SK-N-SH treated with all-trans-retinoic acid at 6 μM for 48 hours (cell line): ENCODE results near the gene HOXD11.

ENCODE experiments used
- ATAC-seq: fragments of 200-7000 bp; cut with Tn5 transposase; 3 replicates; pipeline ENCODE4 v1.9.1; 2020; ENCODE audit warnings: mild to moderate bottlenecking, moderate library complexity
- ARNTL ChIP-seq: fragments of 450-650 bp; formaldehyde crosslinking; IDR thresholded peaks from 2 replicates; pipeline ENCODE4 v1.5.0; 2020; ENCODE audit warnings: low read depth, mild to moderate bottlenecking, moderate library complexity, borderline replicate concordance
- BACH2 ChIP-seq: fragments of 250-450 bp; sonication (Bioruptor Pico); IDR thresholded peaks from 2 replicates; pipeline ENCODE4 v1.9.0; 2021; ENCODE audit warnings: mild to moderate bottlenecking, borderline replicate concordance
- CSDC2 ChIP-seq: fragments of 250-450 bp; sonication (Bioruptor Pico); IDR thresholded peaks from 2 replicates; pipeline ENCODE4 v1.5.0; 2020; ENCODE audit warnings: mild to moderate bottlenecking, moderate library complexity
- CSRNP3 ChIP-seq: fragments of 250-450 bp; sonication (Bioruptor Pico); IDR thresholded peaks from 2 replicates; pipeline ENCODE4 v1.5.1; 2021; ENCODE audit warnings: mild to moderate bottlenecking, moderate library complexity
- ESRRG ChIP-seq: fragments of 250-450 bp; sonication (Bioruptor Pico); IDR thresholded peaks from 2 replicates; pipeline ENCODE4 v1.6.1; 2021; ENCODE audit warnings: mild to moderate bottlenecking
- GLIS3 ChIP-seq: fragments of 250-450 bp; sonication (Bioruptor Pico); IDR thresholded peaks from 2 replicates; pipeline ENCODE4 v1.5.0; 2020; ENCODE audit warnings: mild to moderate bottlenecking, moderate library complexity
- ISL1 ChIP-seq: fragments of 250-450 bp; sonication (Bioruptor Pico); IDR thresholded peaks from 2 replicates; pipeline ENCODE4 v2.1.2; 2022; ENCODE audit warnings: mild to moderate bottlenecking, moderate library complexity
- OSR1 ChIP-seq: fragments of 250-450 bp; sonication (Bioruptor Pico); IDR thresholded peaks from 2 replicates; pipeline ENCODE4 v1.8.0; 2022; ENCODE audit warnings: moderate library complexity, mild to moderate bottlenecking, inconsistent platforms
- POU6F1 ChIP-seq: fragments of 250-450 bp; sonication (Bioruptor Pico); IDR thresholded peaks from 2 replicates; pipeline ENCODE4 v1.8.0; 2021; ENCODE audit warnings: low read depth, mild to moderate bottlenecking, moderate library complexity, borderline replicate concordance
- PPARA ChIP-seq: fragments of 250-450 bp; sonication (Bioruptor Pico); IDR thresholded peaks from 2 replicates; pipeline ENCODE4 v1.5.0; 2020; ENCODE audit warnings: mild to moderate bottlenecking, borderline replicate concordance
- RARB ChIP-seq: fragments of 250-450 bp; sonication (Bioruptor Pico); IDR thresholded peaks from 2 replicates; pipeline ENCODE4 v1.8.0; 2021; ENCODE audit warnings: mild to moderate bottlenecking, moderate library complexity
- SNAI2 ChIP-seq: fragments of 250-450 bp; sonication (Bioruptor Pico); IDR thresholded peaks from 2 replicates; pipeline ENCODE4 v1.5.0; 2020; ENCODE audit warnings: mild to moderate bottlenecking, moderate library complexity
- TCF4 ChIP-seq: fragments of 250-450 bp; sonication (Bioruptor Pico); IDR thresholded peaks from 2 replicates; pipeline ENCODE4 v1.8.0; 2021; ENCODE audit warnings: mild to moderate bottlenecking, moderate library complexity, borderline replicate concordance
- TOX ChIP-seq: fragments of 250-450 bp; sonication (Bioruptor Pico); IDR thresholded peaks from 2 replicates; pipeline ENCODE4 v1.8.0; 2021; ENCODE audit warnings: mild to moderate bottlenecking, moderate library complexity, borderline replicate concordance
- ZC3H10 ChIP-seq: fragments of 250-450 bp; sonication (Bioruptor Pico); IDR thresholded peaks from 2 replicates; pipeline ENCODE4 v1.5.1; 2021; ENCODE audit warnings: mild to moderate bottlenecking, moderate library complexity
- ZFP30 ChIP-seq: fragments of 450-650 bp; formaldehyde crosslinking; IDR thresholded peaks from 2 replicates; pipeline ENCODE4 v1.5.0; 2022; ENCODE audit warnings: mild to moderate bottlenecking, moderate library complexity
- ZNF565 ChIP-seq: fragments of 450-650 bp; formaldehyde crosslinking; conservative IDR thresholded peaks from 2 replicates; pipeline ENCODE4 v1.5.0; 2020; ENCODE audit warnings: low read depth, mild to moderate bottlenecking, moderate library complexity
- ZNF70 ChIP-seq: fragments of 450-650 bp; formaldehyde crosslinking; IDR thresholded peaks from 2 replicates; pipeline ENCODE4 v1.5.0; 2020; ENCODE audit warnings: mild to moderate bottlenecking, moderate library complexity
- ZNF8 ChIP-seq: fragments of 450-650 bp; formaldehyde crosslinking; IDR thresholded peaks from 2 replicates; pipeline ENCODE4 v1.5.0; 2020; ENCODE audit warnings: mild to moderate bottlenecking, moderate library complexity
- TF ChIP-seq, protein P1 (sequence below): fragments of 250-450 bp; sonication (Bioruptor Pico); IDR thresholded peaks from 2 replicates; pipeline ENCODE4 v1.8.0; 2020; ENCODE audit warnings: mild to moderate bottlenecking, moderate library complexity, borderline replicate concordance
- TF ChIP-seq, protein P2 (sequence below): fragments of 250-450 bp; sonication (Bioruptor Pico); IDR thresholded peaks from 2 replicates; pipeline ENCODE4 v1.5.0; 2020; ENCODE audit warnings: mild to moderate bottlenecking, moderate library complexity
- TF ChIP-seq, protein P3 (sequence below): fragments of 250-450 bp; sonication (Bioruptor Pico); IDR thresholded peaks from 2 replicates; pipeline ENCODE4 v1.5.1; 2020; ENCODE audit warnings: low read depth, mild to moderate bottlenecking, moderate library complexity

Gene HOXD11

GRCh38 chr2:176099728-176100546 is 7.1 kb upstream of the HOXD11 start, which contains the start of gene HOXD12 (continued):
- TF ChIP-seq ZNF565 (no peak), RARB (CRISPR knock-in tag) (no peak)
- TF ChIP-seq, all 23 proteins: peak for 0

DNA sequence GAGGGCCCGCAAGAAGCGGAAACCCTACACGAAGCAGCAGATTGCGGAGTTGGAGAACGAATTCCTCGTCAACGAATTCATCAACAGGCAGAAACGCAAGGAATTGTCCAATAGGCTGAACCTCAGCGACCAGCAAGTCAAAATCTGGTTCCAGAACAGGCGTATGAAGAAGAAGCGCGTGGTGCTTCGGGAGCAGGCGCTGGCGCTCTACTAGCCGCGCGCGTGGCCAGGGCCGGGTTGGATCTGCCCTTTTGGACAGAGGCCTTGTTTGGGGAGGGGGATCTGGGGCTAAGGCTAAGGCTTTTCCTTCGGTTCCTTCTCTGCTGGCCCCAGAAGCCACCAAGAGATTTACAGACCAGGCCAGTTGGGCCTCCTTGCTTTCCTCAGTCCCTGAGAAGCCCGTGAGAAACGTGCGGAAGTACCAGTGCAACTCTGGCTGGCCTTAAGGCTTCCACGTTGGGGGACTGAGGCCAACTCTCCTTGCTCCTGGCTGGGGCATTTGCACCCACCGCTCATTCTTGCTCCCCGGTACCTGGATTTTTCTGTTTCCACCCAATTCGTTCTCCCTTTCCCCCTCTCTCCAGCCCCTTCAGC is 6.4 kb upstream of the HOXD11 start:
- no peak for ATAC-seq
- TF ChIP-seq ZNF70 (CRISPR knock-in tag) (no peak), ESRRG (no peak), BACH2 (CRISPR knock-in tag) (no peak), GLIS3 (CRISPR knock-in tag) (no peak), ZFP30 (no peak), RARB (CRISPR knock-in tag) (no peak), ZC3H10 (no peak), TCF4 (no peak), ZNF8 (no peak), ARNTL (CRISPR knock-in tag) (no peak), SNAI2 (no peak), OSR1 (CRISPR knock-in tag) (no peak), PPARA (CRISPR knock-in tag) (no peak), POU6F1 (CRISPR knock-in tag) (no peak), CSRNP3 (no peak), TOX (no peak)
- TF ChIP-seq, protein P1, sequence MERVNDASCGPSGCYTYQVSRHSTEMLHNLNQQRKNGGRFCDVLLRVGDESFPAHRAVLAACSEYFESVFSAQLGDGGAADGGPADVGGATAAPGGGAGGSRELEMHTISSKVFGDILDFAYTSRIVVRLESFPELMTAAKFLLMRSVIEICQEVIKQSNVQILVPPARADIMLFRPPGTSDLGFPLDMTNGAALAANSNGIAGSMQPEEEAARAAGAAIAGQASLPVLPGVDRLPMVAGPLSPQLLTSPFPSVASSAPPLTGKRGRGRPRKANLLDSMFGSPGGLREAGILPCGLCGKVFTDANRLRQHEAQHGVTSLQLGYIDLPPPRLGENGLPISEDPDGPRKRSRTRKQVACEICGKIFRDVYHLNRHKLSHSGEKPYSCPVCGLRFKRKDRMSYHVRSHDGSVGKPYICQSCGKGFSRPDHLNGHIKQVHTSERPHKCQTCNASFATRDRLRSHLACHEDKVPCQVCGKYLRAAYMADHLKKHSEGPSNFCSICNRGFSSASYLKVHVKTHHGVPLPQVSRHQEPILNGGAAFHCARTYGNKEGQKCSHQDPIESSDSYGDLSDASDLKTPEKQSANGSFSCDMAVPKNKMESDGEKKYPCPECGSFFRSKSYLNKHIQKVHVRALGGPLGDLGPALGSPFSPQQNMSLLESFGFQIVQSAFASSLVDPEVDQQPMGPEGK (CRISPR knock-in tag) = no peak
- TF ChIP-seq, protein P2, sequence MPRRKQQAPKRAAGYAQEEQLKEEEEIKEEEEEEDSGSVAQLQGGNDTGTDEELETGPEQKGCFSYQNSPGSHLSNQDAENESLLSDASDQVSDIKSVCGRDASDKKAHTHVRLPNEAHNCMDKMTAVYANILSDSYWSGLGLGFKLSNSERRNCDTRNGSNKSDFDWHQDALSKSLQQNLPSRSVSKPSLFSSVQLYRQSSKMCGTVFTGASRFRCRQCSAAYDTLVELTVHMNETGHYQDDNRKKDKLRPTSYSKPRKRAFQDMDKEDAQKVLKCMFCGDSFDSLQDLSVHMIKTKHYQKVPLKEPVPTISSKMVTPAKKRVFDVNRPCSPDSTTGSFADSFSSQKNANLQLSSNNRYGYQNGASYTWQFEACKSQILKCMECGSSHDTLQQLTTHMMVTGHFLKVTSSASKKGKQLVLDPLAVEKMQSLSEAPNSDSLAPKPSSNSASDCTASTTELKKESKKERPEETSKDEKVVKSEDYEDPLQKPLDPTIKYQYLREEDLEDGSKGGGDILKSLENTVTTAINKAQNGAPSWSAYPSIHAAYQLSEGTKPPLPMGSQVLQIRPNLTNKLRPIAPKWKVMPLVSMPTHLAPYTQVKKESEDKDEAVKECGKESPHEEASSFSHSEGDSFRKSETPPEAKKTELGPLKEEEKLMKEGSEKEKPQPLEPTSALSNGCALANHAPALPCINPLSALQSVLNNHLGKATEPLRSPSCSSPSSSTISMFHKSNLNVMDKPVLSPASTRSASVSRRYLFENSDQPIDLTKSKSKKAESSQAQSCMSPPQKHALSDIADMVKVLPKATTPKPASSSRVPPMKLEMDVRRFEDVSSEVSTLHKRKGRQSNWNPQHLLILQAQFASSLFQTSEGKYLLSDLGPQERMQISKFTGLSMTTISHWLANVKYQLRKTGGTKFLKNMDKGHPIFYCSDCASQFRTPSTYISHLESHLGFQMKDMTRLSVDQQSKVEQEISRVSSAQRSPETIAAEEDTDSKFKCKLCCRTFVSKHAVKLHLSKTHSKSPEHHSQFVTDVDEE (CRISPR knock-in tag) = no peak
- TF ChIP-seq, protein P3, sequence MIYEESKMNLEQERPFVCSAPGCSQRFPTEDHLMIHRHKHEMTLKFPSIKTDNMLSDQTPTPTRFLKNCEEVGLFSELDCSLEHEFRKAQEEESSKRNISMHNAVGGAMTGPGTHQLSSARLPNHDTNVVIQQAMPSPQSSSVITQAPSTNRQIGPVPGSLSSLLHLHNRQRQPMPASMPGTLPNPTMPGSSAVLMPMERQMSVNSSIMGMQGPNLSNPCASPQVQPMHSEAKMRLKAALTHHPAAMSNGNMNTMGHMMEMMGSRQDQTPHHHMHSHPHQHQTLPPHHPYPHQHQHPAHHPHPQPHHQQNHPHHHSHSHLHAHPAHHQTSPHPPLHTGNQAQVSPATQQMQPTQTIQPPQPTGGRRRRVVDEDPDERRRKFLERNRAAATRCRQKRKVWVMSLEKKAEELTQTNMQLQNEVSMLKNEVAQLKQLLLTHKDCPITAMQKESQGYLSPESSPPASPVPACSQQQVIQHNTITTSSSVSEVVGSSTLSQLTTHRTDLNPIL (CRISPR knock-in tag) = no peak
- TF ChIP-seq, all 23 proteins: peak for 0

GRCh38 chr2:176101216-176101830 is 5.8 kb upstream of the HOXD11 start:
- ATAC-seq = no peak
- TF ChIP-seq, protein P2 (CRISPR knock-in tag) = no peak
- TF ChIP-seq ZNF8 (no peak), RARB (CRISPR knock-in tag) (no peak), ZC3H10 (no peak), CSDC2 (CRISPR knock-in tag) (no peak), OSR1 (CRISPR knock-in tag) (no peak), SNAI2 (no peak), ISL1 (CRISPR knock-in tag) (no peak), PPARA (CRISPR knock-in tag) (no peak), ARNTL (CRISPR knock-in tag) (no peak), ZNF70 (CRISPR knock-in tag) (no peak), TCF4 (no peak)
- TF ChIP-seq, protein P1 (CRISPR knock-in tag) = no peak
